SK-N-MC (cell line): ENCODE results near the gene DNAJB7.

Experiments
- EZH2 ChIP-seq: fragments of 200-600 bp; sonication (generic); IDR thresholded peaks from one replicate; pipeline ENCODE4 v1.6.1; 2017; ENCODE audit warnings: antibody characterized with exemption
- FOXP2 ChIP-seq: optimal IDR thresholded peaks from 2 replicates; pipeline ENCODE3; 2011; ENCODE audit warnings: mild to moderate bottlenecking, moderate library complexity; ENCODE audit not compliant: insufficient read depth; ENCODE audit errors: extremely low read length, control extremely low read depth
- POLR2AphosphoS5 ChIP-seq: IDR thresholded peaks from 2 replicates; pipeline ENCODE4 v1.6.1; 2012; ENCODE audit warnings: mild to moderate bottlenecking, low read depth, low read length, borderline replicate concordance

GRCh38 chr22:40829131-40829530 lies 32.8 kb downstream of the DNAJB7 start:
- TF ChIP-seq POLR2AphosphoS5 (no peak), EZH2 (no peak), FOXP2 (no peak)
